ENCODE results near the gene MDFI.

The MDFI gene

DNA sequence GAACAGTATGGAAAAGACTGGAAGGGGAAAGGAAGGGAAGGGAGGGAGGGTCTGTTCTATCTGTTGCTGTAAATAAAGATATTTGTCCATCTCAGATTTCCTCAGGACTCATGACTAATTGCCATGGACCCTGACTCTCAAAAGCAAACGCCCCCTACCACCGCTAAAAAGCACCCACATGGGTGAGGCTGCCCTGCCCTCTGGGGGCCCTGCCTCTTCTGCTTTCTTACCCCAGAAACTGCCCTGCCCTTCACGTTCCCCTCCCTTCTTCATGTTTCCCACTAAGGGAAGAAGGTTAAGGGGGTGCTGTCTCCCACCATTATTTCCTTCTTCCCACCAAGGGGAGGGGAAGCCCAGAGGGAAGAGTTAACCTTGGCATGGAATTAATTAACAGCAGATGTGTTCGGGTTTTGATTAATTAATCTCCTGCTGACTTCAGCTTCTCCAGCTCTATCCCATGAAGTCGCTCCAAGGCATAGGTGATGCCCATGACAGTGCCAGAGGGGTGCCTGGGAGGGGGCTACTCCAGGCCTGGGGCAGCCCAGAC is 16.0 kb downstream of the MDFI start:
- DNase-seq (ENCODE audit: low read depth), result no peak
- H3K4me3 ChIP-seq (ENCODE audit: low read length), result no peak overlapping the region
- TF ChIP-seq, protein P1, sequence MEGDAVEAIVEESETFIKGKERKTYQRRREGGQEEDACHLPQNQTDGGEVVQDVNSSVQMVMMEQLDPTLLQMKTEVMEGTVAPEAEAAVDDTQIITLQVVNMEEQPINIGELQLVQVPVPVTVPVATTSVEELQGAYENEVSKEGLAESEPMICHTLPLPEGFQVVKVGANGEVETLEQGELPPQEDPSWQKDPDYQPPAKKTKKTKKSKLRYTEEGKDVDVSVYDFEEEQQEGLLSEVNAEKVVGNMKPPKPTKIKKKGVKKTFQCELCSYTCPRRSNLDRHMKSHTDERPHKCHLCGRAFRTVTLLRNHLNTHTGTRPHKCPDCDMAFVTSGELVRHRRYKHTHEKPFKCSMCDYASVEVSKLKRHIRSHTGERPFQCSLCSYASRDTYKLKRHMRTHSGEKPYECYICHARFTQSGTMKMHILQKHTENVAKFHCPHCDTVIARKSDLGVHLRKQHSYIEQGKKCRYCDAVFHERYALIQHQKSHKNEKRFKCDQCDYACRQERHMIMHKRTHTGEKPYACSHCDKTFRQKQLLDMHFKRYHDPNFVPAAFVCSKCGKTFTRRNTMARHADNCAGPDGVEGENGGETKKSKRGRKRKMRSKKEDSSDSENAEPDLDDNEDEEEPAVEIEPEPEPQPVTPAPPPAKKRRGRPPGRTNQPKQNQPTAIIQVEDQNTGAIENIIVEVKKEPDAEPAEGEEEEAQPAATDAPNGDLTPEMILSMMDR (conservative IDR thresholded peaks at IDR 0.05; ENCODE audit: low read depth, low read length), result no peak

DNA sequence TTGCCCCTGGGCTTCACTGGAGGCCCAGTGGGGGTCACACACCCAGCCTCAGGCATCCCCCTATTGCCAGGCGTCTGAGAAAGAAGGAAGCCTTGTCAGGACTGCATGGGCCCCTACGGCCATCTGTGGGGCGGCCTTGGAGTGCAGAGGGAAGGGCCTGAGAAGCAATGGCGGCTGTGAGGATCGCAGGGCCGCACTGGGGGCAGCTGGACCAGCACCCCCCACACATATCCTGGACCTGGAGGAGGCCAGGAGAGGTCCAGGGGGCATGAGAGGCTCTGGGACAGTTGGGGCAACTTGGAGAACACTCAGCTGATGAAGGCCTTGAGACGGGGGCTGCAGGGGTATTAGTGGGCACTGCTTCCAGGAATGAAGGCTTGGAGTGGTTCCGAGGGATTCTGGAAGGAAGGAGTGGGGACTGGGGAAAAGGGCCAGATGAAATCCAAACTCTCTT is 16.5 kb downstream of the MDFI start:
- DNase-seq (ENCODE audit: low read depth), result no peak
- H3K4me3 ChIP-seq (ENCODE audit: low read length), result no peak overlapping the region
- TF ChIP-seq, protein P1 (conservative IDR thresholded peaks at IDR 0.05; ENCODE audit: low read depth, low read length), result no peak

DNA sequence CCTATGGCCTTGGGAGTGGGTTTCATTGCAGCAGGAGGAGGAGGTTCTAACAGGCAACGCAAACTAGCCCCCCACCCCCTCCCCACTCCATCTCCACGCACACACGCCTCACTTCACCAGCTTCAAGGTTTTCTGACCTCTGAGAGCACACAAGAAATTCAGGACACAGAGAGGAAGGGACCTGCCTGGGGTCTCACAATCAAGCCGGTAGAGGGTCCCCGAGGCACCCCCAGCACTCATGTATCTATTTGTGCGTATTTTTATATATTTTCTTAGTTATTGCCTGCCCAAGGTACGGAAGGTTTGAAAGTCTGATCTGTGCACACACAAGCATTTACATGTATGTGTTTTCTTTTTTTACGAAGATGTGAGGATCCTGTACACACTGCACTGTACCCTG is 16.9 kb downstream of the MDFI start:
- TF ChIP-seq, protein P1 (conservative IDR thresholded peaks at IDR 0.05; ENCODE audit: low read depth, low read length), result no peak
- no peak overlapping the region for H3K4me3 ChIP-seq (ENCODE audit: low read length)
- no peak for DNase-seq (ENCODE audit: low read depth)

DNA sequence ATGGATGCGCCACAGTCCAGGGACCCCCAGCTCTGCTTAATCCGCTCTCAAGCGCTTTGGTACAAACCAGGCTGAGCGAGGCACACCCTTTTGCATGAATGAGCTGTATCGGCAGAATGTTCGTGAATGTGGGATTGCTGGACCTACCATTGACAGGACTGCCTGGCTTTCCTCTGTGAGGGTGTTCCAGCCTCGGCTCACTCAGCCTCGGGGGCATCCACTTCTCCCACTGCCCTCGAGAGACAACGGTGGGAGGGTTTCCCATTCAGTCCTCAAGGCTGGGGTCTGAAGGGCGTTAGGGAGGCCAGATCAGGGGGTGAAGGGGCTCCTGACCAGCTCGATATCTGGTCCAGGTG is 17.4 kb downstream of the MDFI start:
- no peak overlapping the region for H3K4me3 ChIP-seq (ENCODE audit: low read length)
- no peak for DNase-seq (ENCODE audit: low read depth)
- TF ChIP-seq, protein P1 (conservative IDR thresholded peaks at IDR 0.05; ENCODE audit: low read depth, low read length), result no peak

DNA sequence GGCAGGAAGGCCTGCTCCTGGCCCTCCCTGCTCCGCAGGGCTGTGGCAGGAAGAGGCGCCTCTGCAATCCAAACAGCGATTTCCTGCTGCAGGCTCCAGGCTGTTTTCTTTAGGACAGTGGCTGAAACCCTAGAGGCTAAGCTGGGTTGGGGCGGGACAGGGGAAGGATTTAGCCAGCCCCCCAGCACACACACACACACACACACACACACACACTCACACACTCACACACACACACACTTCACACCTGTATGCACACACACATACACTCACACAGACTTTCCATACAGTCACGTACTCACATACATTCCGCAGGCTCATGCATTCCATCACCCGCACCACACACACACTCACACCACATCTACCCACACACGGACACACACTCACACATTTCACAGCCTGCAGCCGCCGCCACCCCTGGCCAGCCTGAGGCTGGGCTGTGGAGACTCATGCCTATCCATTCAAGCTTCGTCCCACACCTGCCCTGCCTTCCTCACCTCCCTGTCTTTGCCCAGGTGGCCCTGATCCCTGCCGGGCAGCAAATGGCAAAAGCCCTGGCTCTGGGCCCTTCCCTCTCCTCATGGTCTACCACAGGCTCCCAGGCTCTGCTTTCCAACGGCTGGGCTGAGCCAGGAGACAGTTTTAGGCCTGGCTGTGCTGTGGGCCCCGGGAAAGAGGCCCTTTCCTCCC is 17.9 kb downstream of the MDFI start:
- TF ChIP-seq, protein P1 (conservative IDR thresholded peaks at IDR 0.05; ENCODE audit: low read depth, low read length), result no peak
- no peak overlapping the region for H3K4me3 ChIP-seq (ENCODE audit: low read length)
- no peak for DNase-seq (ENCODE audit: low read depth)

DNA sequence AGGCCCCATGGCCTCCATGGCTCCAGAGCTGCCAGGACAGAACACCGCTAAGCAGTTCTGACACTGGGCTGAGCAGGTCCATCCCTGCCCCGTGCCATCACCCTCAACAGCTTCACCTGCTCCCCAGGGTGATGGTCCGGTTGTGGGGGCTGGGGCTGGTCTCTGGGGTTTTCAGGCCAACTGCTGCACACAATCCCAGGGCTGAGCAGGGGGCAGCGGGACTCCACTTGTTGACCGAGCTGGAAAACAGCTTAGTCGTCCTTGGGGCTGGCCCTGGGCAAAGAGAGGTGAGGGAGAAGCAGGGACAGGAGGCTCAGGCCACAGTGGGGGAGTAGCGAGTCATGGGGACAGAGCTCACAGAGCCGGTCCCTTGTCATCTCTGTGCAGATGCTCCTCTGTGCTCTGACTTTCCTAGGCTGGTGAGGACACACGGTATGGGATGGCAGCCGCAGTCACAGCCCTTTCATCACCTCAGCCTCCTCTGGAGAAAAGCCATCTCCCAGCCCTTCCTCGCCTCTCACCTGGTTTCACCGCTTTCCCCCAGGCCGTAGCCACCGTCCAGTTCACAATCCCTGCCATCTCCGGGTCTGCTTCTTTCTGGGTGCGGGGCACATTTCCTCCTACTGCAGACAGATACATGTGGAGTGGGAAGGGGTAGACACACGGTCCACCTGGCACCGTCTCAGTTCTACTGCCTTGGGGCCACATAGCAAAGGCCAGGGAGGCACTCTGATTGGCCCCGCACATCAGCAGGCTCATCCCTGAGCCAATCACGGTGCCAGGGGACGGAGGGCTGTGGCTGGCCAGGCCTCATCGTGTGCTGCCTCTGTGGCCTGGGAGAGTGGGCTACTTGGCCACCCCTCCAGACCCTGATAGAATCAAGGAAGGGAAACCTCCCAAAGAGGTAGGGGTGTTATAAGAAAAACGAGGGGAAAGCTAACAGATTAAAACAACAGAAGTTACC is 19.1 kb downstream of the MDFI start:
- TF ChIP-seq, protein P1 (conservative IDR thresholded peaks at IDR 0.05; ENCODE audit: low read depth, low read length), result no peak
- no peak for DNase-seq (ENCODE audit: low read depth)

More for the DNA sequence above, 19.1 kb downstream of the MDFI start:
- no peak overlapping the region for H3K4me3 ChIP-seq (ENCODE audit: low read length)
